Tibial nerve (tissue), 4 donors: ENCODE data around the gene STXBP2. TPM values are rescaled to one million over a fixed set of nuclear protein-coding genes. Genes with fewer than 3 reads are reported as not detected.

Experiments
- DNase-seq, 2 donors: peaks; one replicate each; pipeline ENCODE4 v3.0.0-alpha.2; 2019; ENCODE audit warnings: low spot score in 2 of 2
- H3K27ac ChIP-seq, 4 donors: fragments of 200-600 bp; sonication (generic) in 3 of 4; one replicate each; pipeline ENCODE4 v1.5.1; 2017 to 2019; ENCODE audit warnings: mild to moderate bottlenecking in 1 of 4
- H3K27me3 ChIP-seq, 2 donors: fragments of 200-600 bp; sonication (generic) in 1 of 2; one replicate each; pipeline versions ENCODE4 v1.5.1 to v1.6.0; 2017 to 2019
- H3K36me3 ChIP-seq, 3 donors: fragments of 200-600 bp; sonication (generic); one replicate each; pipeline ENCODE4 v1.5.1; 2018 to 2019
- H3K4me1 ChIP-seq, 4 donors: fragments of 200-600 bp; sonication (generic) in 3 of 4; one replicate each; pipeline ENCODE4 v1.5.1; 2017 to 2019
- H3K4me3 ChIP-seq, 4 donors: fragments of 200-600 bp; sonication (generic) in 3 of 4; one replicate each; pipeline ENCODE4 v1.5.1; 2017 to 2019; ENCODE audit warnings: mild to moderate bottlenecking in 1 of 4, moderate library complexity in 1 of 4
- H3K9me3 ChIP-seq, 4 donors: fragments of 200-600 bp; sonication (generic) in 3 of 4; one replicate each; pipeline ENCODE4 v1.5.1; 2017 to 2019
- EP300 ChIP-seq, 2 donors: sonication (generic); formaldehyde crosslinking; IDR thresholded peaks; one replicate each; pipeline ENCODE4 v1.6.1; 2017; ENCODE audit warnings: antibody characterized with exemption in 2 of 2, mild to moderate bottlenecking in 1 of 2
- POLR2A ChIP-seq, 2 donors: fragments of 450-650 bp; IDR thresholded peaks; one replicate each; pipeline ENCODE4 v1.6.1; 2017; ENCODE audit warnings: antibody characterized with exemption in 2 of 2, mild to moderate bottlenecking in 2 of 2, moderate library complexity in 2 of 2
- WGBS, 2 donors: methylation state at CpG; one replicate each; pipeline ENCODE4 v1.1.5; 2018; 5-methylcytosine and 5-hydroxymethylcytosine counted together
- total RNA-seq, 4 donors: library from RNA; depleted of rRNA; stranded (reverse); fragments of >200 nt; gene quantifications; one replicate each; pipeline ENCODE4 v1.1.0, GENCODE V29; 2016
- TF ChIP-seq, protein P1 (sequence below), 5 experiments: fragments of 200-600 bp in 3 of 5; fragments of 450-650 bp in 2 of 5; sonication (generic) in 3 of 5; IDR thresholded peaks; one replicate each; pipeline ENCODE4 v1.5.1; 2016 to 2019; ENCODE audit warnings: antibody characterized with exemption in 5 of 5, mild to moderate bottlenecking in 3 of 5, moderate library complexity in 2 of 5

Gene STXBP2
- total RNA-seq, 4 donors from 2014 or later, result 8.7 to 24.0 (median 13.0) TPM

DNA sequence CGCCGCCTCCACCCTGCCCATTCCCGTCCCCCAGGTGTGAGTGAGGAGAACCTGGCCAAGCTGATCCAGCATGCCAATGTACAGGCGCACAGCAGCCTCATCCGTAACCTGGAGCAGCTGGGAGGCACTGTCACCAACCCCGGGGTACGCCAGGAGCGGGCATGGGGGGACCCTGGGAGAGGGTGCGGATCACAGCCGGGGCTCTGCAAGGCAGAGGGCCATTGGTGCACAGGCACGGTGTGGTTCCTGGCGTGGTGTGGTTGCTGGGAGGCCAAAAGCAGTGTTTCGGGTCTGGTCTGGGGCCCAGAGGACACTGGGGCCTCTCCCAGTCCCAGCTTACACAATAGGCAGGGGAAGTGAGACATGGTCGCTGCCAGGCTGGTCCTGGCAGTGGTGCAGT, 8.3 kb downstream of the STXBP2 start:
- Histone ChIP-seq H3K4me3 (no peak overlapping the region), H3K9me3 (no peaks in the 10 kb centered on the region), H3K4me1 (no peaks in the 10 kb centered on the region), H3K27me3 (peaks cover 0 to 14% of the 10 kb centered on the region in 2 donors), H3K27ac (no peak overlapping the region), H3K36me3 (no peaks in the 10 kb centered on the region)
- no peak for TF ChIP-seq POLR2A (IDR thresholded peaks at IDR 0.05)
- TF ChIP-seq, protein P1, sequence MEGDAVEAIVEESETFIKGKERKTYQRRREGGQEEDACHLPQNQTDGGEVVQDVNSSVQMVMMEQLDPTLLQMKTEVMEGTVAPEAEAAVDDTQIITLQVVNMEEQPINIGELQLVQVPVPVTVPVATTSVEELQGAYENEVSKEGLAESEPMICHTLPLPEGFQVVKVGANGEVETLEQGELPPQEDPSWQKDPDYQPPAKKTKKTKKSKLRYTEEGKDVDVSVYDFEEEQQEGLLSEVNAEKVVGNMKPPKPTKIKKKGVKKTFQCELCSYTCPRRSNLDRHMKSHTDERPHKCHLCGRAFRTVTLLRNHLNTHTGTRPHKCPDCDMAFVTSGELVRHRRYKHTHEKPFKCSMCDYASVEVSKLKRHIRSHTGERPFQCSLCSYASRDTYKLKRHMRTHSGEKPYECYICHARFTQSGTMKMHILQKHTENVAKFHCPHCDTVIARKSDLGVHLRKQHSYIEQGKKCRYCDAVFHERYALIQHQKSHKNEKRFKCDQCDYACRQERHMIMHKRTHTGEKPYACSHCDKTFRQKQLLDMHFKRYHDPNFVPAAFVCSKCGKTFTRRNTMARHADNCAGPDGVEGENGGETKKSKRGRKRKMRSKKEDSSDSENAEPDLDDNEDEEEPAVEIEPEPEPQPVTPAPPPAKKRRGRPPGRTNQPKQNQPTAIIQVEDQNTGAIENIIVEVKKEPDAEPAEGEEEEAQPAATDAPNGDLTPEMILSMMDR (IDR thresholded peaks at IDR 0.05), result no peak
- TF ChIP-seq EP300 (IDR thresholded peaks at IDR 0.05), result no peak
- no peak for DNase-seq
- WGBS, 2 donors, result 79 to 86% methylated on average over 8 to 14 of the region's 14 CpGs

DNA sequence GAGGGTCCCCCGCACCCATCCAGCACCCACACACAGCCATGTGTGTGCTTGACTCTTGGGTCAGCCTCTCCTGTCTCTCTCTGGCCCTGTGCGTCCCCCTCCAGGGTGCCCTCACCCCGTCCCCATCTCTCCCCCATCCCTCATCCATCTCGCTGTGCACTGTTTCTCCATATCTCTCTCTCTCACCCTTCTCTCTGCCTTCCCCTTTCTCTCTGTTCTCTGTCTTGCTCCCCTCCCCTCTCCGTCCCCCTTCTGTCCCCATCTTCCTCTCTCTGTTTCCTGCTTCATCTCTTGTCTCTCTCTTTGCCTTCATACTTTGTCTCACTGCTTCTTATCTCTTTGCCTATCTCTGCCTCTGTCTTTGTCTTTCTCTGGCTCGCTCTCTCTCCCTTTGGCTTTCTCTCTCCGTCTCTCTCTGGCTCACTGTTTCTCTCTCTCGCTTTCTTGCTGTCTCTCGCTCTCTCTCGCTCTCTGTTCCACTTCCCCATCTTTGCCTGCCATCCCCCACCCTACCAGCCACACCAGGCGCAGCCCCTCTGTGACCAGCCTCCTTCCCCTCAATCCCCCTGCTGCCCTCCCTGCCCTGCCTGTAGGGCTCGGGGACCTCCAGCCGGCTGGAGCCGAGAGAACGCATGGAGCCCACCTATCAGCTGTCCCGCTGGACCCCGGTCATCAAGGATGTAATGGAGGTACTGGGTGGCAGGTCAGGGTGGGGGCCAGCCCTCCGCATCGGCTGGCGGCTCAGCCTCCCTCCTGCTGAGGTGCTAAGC, 8.9 kb downstream of the STXBP2 start:
- no peaks in the 10 kb centered on the region for H3K4me1 ChIP-seq
- H3K9me3 ChIP-seq, result no peaks in the 10 kb centered on the region
- no peak for TF ChIP-seq POLR2A (IDR thresholded peaks at IDR 0.05)
- TF ChIP-seq, protein P1 (IDR thresholded peaks at IDR 0.05), result no peak
- no peak for TF ChIP-seq EP300 (IDR thresholded peaks at IDR 0.05)
- H3K4me3 ChIP-seq, result no peak overlapping the region
- WGBS, 2 donors, result 54 to 59% methylated on average over 20 of the region's 20 CpGs
- DNase-seq, result no peak
- H3K36me3 ChIP-seq, result no peaks in the 10 kb centered on the region
- no peak overlapping the region for H3K27ac ChIP-seq
- peaks cover 0 to 21% of the 10 kb centered on the region in 2 donors for H3K27me3 ChIP-seq

DNA sequence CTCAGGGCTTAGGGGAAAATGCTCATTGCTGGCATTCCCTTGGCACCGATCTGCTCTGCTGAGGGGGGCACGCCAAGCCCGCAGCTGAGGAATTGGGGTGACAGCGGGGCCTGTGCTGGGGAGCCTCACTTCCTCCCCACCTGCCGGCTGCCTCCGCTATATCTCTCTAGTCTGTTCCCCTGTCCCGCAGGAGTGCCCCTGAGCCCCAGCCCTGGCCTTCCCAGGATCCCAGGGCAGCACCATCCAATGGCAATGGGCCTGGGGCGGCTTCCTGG, 9.5 kb downstream of the STXBP2 start:
- Histone ChIP-seq H3K36me3 (no peaks in the 10 kb centered on the region), H3K4me3 (no peak overlapping the region), H3K27me3 (peaks cover 0 to 26% of the 10 kb centered on the region in 2 donors), H3K27ac (no peak overlapping the region), H3K4me1 (no peaks in the 10 kb centered on the region), H3K9me3 (no peaks in the 10 kb centered on the region)
- DNase-seq, result no peak
- 75 to 81% methylated on average over 8 of the region's 8 CpGs for WGBS, 2 donors
- TF ChIP-seq, protein P1 (IDR thresholded peaks at IDR 0.05), result no peak
- TF ChIP-seq POLR2A (IDR thresholded peaks at IDR 0.05) (no peak), EP300 (IDR thresholded peaks at IDR 0.05) (no peak)

DNA sequence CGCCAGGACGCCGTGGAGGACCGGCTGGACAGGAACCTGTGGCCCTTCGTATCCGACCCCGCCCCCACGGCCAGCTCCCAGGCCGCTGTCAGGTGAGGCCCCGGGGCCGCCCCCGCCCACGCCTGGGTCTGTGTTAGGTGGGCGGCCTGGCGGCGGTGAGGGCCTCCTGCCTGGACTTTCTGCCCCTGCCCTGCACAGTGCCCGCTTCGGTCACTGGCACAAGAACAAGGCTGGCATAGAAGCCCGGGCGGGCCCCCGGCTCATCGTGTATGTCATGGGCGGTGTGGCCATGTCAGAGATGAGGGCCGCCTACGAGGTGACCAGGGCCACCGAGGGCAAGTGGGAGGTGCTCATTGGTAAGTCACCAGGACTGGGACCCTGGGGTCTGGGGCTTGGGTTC, 10.2 kb downstream of the STXBP2 start:
- Histone ChIP-seq H3K27ac (no peak overlapping the region), H3K27me3 (peaks cover 0 to 30% of the 10 kb centered on the region in 2 donors)
- WGBS, 2 donors, result 86 to 95% methylated on average over 8 to 17 of the region's 26 CpGs

More for the DNA sequence above, 10.2 kb downstream of the STXBP2 start:
- no peaks in the 10 kb centered on the region for H3K9me3 ChIP-seq
- TF ChIP-seq POLR2A (IDR thresholded peaks at IDR 0.05), result no peak
- TF ChIP-seq, protein P1 (IDR thresholded peaks at IDR 0.05), result no peak
- no peak for TF ChIP-seq EP300 (IDR thresholded peaks at IDR 0.05)
- H3K36me3 ChIP-seq, result no peaks in the 10 kb centered on the region
- peaks cover 0 to 5% (median 0%) of the 10 kb centered on the region in 4 donors for H3K4me1 ChIP-seq
- no peak for DNase-seq
- no peak overlapping the region for H3K4me3 ChIP-seq
